A549 (cell line): Measurements from ENCODE around the gene PAN2.

ENCODE experiments used
- JUN ChIP-seq, 2 experiments: fragments of >200 bp; sonication (Bioruptor Twin); formaldehyde crosslinking; IDR thresholded peaks; 2 replicates in 1 of 2; 3 replicates in 1 of 2; pipeline ENCODE4 v1.6.1; 2016 to 2017
- MAX ChIP-seq: IDR thresholded peaks from 2 replicates; pipeline ENCODE4 v1.6.1; 2012
- MYC ChIP-seq: IDR thresholded peaks from 2 replicates; pipeline ENCODE4 v1.6.1; 2012; ENCODE audit warnings: mild to moderate bottlenecking, inconsistent platforms, low read length, improper control_type of control experiment, borderline replicate concordance
- POLR2A ChIP-seq: IDR thresholded peaks from 2 replicates; pipeline ENCODE4 v1.6.1; 2012; ENCODE audit warnings: mild to moderate bottlenecking, low read length
- ZC3H11A ChIP-seq: fragments of 450-650 bp; IDR thresholded peaks from 2 replicates; pipeline ENCODE4 v1.6.1; 2014; ENCODE audit warnings: antibody characterized with exemption, mild to moderate bottlenecking
- TF ChIP-seq, protein P1 (sequence below): fragments of >200 bp; sonication (Bioruptor Twin); formaldehyde crosslinking; IDR thresholded peaks from 3 replicates; pipeline ENCODE4 v1.5.1; 2016

DNA sequence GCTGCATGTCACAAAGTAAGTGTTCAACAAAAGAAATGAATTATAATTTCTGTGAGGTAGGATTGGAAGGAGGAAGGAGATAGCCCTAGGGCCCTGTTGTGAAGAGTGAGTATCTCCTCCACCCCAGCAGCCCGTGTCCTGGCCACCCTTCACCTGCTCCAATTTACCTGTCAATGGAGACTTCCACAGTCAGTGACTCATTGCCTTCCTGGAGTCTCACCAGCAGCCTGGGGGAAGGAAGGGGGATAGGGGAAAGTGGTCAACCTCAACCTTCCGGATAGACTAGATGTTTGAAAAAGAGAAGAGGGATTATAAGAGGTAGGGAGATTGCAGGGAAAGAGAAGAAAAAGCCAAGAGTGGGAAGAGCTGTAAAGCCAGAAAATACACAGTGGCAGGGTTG, 16.9 kb upstream of the PAN2 start:
- no peak for TF ChIP-seq POLR2A
- TF ChIP-seq MAX, result no peak
- TF ChIP-seq, protein P1, sequence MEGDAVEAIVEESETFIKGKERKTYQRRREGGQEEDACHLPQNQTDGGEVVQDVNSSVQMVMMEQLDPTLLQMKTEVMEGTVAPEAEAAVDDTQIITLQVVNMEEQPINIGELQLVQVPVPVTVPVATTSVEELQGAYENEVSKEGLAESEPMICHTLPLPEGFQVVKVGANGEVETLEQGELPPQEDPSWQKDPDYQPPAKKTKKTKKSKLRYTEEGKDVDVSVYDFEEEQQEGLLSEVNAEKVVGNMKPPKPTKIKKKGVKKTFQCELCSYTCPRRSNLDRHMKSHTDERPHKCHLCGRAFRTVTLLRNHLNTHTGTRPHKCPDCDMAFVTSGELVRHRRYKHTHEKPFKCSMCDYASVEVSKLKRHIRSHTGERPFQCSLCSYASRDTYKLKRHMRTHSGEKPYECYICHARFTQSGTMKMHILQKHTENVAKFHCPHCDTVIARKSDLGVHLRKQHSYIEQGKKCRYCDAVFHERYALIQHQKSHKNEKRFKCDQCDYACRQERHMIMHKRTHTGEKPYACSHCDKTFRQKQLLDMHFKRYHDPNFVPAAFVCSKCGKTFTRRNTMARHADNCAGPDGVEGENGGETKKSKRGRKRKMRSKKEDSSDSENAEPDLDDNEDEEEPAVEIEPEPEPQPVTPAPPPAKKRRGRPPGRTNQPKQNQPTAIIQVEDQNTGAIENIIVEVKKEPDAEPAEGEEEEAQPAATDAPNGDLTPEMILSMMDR, result no peak
- no peak for TF ChIP-seq ZC3H11A
- TF ChIP-seq JUN (IDR thresholded peaks at IDR 0.05), result no peak
- TF ChIP-seq MYC, result no peak
